ENCODE data around the gene HAO1. TPM values are rescaled to one million over a fixed set of nuclear protein-coding genes. Genes with fewer than 3 reads are reported as not detected.

Gene HAO1
- total and polyA plus RNA-seq, 2 donors = 0.10 TPM; not detected in 1

Small RNA genes within 50 kb of the gene (small RNA-seq; reads per million reads assigned to genes)
- gene AL021879.1 = not detected

Other genes with a start within 250 kb of the HAO1 start
- 41.1 TPM for gene TMX4, start 79.3 kb upstream of the HAO1 start, total RNA-seq
- gene TMX4, start 79.3 kb upstream of the HAO1 start, polyA plus RNA-seq = 32.3 TPM
- 147 TPM for gene PLCB1, start 191.8 kb upstream of the HAO1 start, total RNA-seq
- 16.8 TPM for gene PLCB1, start 191.8 kb upstream of the HAO1 start, polyA plus RNA-seq